Measurements from ENCODE around the gene MAML2. TPM values are rescaled to one million over a fixed set of nuclear protein-coding genes. Genes with fewer than 3 reads are reported as not detected.

The MAML2 gene
- total RNA-seq, 1 donor from 2014 or later: 3.8 TPM

- no peak overlapping the region for H3K27ac Mint-ChIP-seq
Measured at GRCh38 chr11:96265220-96265737, 77.7 kb downstream of the MAML2 start.

GRCh38 chr11:96264364-96264763 is 78.6 kb downstream of the MAML2 start:
- H3K27ac Mint-ChIP-seq: no peak overlapping the region
- Histone ChIP-seq H2AFZ (replicated peaks) (no peak overlapping the region), H3K79me2 (ENCODE audit: low read depth) (no peaks in the 10 kb centered on the region)

More at GRCh38 chr11:96265220-96265737, 77.7 kb downstream of the MAML2 start:
- Histone ChIP-seq H3K4me1 (no peaks in the 10 kb centered on the region), H3K9ac (no peak overlapping the region), H3K36me3 (no peaks in the 10 kb centered on the region), H3K4me2 (no peak overlapping the region), H3K79me2 (ENCODE audit: low read depth) (no peaks in the 10 kb centered on the region), H3K9me3 (ENCODE audit: low read depth) (peaks cover 4% of the 10 kb centered on the region), H3F3A (ENCODE audit: low read depth) (no peaks in the 10 kb centered on the region), H3K27me3 (no peaks in the 10 kb centered on the region), H2AFZ (replicated peaks) (no peak overlapping the region), H4K20me1 (ENCODE audit: low read depth) (no peaks in the 10 kb centered on the region), H3K4me3 (no peak overlapping the region), H3K27ac (no peak overlapping the region)
- no peak for DNase-seq (ENCODE audit: low spot score)
- no peaks in the 10 kb centered on the region for H3K27me3 Mint-ChIP-seq (ENCODE audit: insufficient read depth, low read depth)
- peaks cover 8% of the 10 kb centered on the region for H3K36me3 Mint-ChIP-seq
- peaks cover 3% of the 10 kb centered on the region for H3K4me1 Mint-ChIP-seq
- TF ChIP-seq EZH2phosphoT487 (IDR thresholded peaks at IDR 0.05) (no peak), CTCF (IDR thresholded peaks at IDR 0.05) (no peak), EZH2 (IDR thresholded peaks at IDR 0.05) (no peak)
- peaks cover 5% of the 10 kb centered on the region for H3K9me3 Mint-ChIP-seq
- no peak overlapping the region for H3K4me3 Mint-ChIP-seq

GRCh38 chr11:96263238-96263763 is 79.7 kb downstream of the MAML2 start:
- Mint-ChIP-seq H3K27me3 (ENCODE audit: insufficient read depth, low read depth) (no peaks in the 10 kb centered on the region), H3K9me3 (no peaks in the 10 kb centered on the region), H3K36me3 (peaks cover 2% of the 10 kb centered on the region), H3K27ac (no peak overlapping the region), H3K4me3 (no peak overlapping the region), H3K4me1 (peaks cover 21% of the 10 kb centered on the region)
- no peaks in the 10 kb centered on the region for H3K36me3 ChIP-seq
- no peak overlapping the region for H3K9ac ChIP-seq
- H3K27me3 ChIP-seq: no peaks in the 10 kb centered on the region
- H3K9me3 ChIP-seq (ENCODE audit: low read depth): no peaks in the 10 kb centered on the region
- H3F3A ChIP-seq (ENCODE audit: low read depth): no peaks in the 10 kb centered on the region
- H3K4me3 ChIP-seq: no peak overlapping the region
- no peak for DNase-seq (ENCODE audit: low spot score)
- no peaks in the 10 kb centered on the region for H3K79me2 ChIP-seq (ENCODE audit: low read depth)
- no peak overlapping the region for H2AFZ ChIP-seq (replicated peaks)
- TF ChIP-seq EZH2 (IDR thresholded peaks at IDR 0.05): no peak
- no peak for TF ChIP-seq CTCF (IDR thresholded peaks at IDR 0.05)
- no peak for TF ChIP-seq EZH2phosphoT487 (IDR thresholded peaks at IDR 0.05)
- no peaks in the 10 kb centered on the region for H4K20me1 ChIP-seq (ENCODE audit: low read depth)
- H3K4me2 ChIP-seq: no peak overlapping the region
- H3K4me1 ChIP-seq: no peaks in the 10 kb centered on the region
- no peak overlapping the region for H3K27ac ChIP-seq

More at GRCh38 chr11:96264364-96264763, 78.6 kb downstream of the MAML2 start:
- Mint-ChIP-seq H3K9me3 (no peaks in the 10 kb centered on the region), H3K4me3 (no peak overlapping the region), H3K4me1 (peaks cover 12% of the 10 kb centered on the region), H3K36me3 (peaks cover 2% of the 10 kb centered on the region), H3K27me3 (ENCODE audit: insufficient read depth, low read depth) (no peaks in the 10 kb centered on the region)
- Histone ChIP-seq H3K9ac (no peak overlapping the region), H3F3A (ENCODE audit: low read depth) (no peaks in the 10 kb centered on the region), H3K4me2 (no peak overlapping the region), H3K36me3 (no peaks in the 10 kb centered on the region), H3K27ac (no peak overlapping the region), H3K9me3 (ENCODE audit: low read depth) (peaks cover 4% of the 10 kb centered on the region), H3K4me1 (no peaks in the 10 kb centered on the region), H3K4me3 (no peak overlapping the region), H3K27me3 (no peaks in the 10 kb centered on the region), H4K20me1 (ENCODE audit: low read depth) (no peaks in the 10 kb centered on the region)
- no peak for TF ChIP-seq EZH2 (IDR thresholded peaks at IDR 0.05)
- TF ChIP-seq EZH2phosphoT487 (IDR thresholded peaks at IDR 0.05): no peak
- no peak for TF ChIP-seq CTCF (IDR thresholded peaks at IDR 0.05)
- no peak for DNase-seq (ENCODE audit: low spot score)

Data from neural progenitor cell (in vitro differentiated cells).